ENCODE measurements around the gene CCNG2. TPM values are rescaled to one million over a fixed set of nuclear protein-coding genes. Genes with fewer than 3 reads are reported as not detected.

Gene CCNG2
- total and polyA plus RNA-seq, 10 of the 15 experiments (the other 5 are each of a cell fraction or from before 2014, with no cell fraction given): 1.9 to 70.6 (median 5.9) TPM

GRCh38 chr4:77154065-77154464, 2.9 kb upstream of the CCNG2 start:
- ChIA-PET POLR2A (interaction anchor here (0.6 to 5.6 kb wide), 7 partner anchors 10 to 77 kb away, joined by 3 to 47 read pairs (median 7); no protein-coding TSS in a partner anchor), SMC1A (ENCODE audit: uncharacterized antibody, unreplicated experiment) (interaction anchor here (0.7 to 11.8 kb wide), 14 partner anchors 10 to 147 kb away, joined by 3 to 177 read pairs (median 6); partner anchors contain the start of gene CCNI), CTCF (interaction anchor here (0.8 to 5.8 kb wide), 13 partner anchors 9 to 102 kb away, joined by 3 to 54 read pairs (median 5); no protein-coding TSS in a partner anchor), RAD21 (ENCODE audit: unreplicated experiment) (interaction anchor here (1.3 to 5.8 kb wide), 10 partner anchors 19 to 101 kb away, joined by 4 to 68 read pairs (median 10); partner anchors contain the start of gene CCNI)
- H2AFZ ChIP-seq (ENCODE audit: control insufficient read depth, low read depth, low read length): peak overlapping the region; percentile 55
- DNase-seq (ENCODE audit: low read depth, low spot score) (no peak), FAIRE-seq (no peak), ATAC-seq (no peak)
- H3K4me2 ChIP-seq (ENCODE audit: control insufficient read depth, insufficient read depth): peak overlapping the region; percentile 85; the same call in 1 of the 2 replicates
- H3K36me3 ChIP-seq (ENCODE audit: control insufficient read depth in 2 of 2, insufficient read depth in 2 of 2, low read length in 1 of 2): no peaks in the 10 kb centered on the region
- peaks cover 35% of the 10 kb centered on the region for H3K4me1 ChIP-seq (ENCODE audit: control insufficient read depth, insufficient read depth, low read length)
- no TSS peak for BruUV-seq (replicated peaks)
- in situ Hi-C loops (cut with MboI): no loop called here
- no peak overlapping the region for H3K4me3 ChIP-seq
- no peaks in the 10 kb centered on the region for H3K27me3 ChIP-seq (replicated peaks in 1 of 2; ENCODE audit: control insufficient read depth in 2 of 2, insufficient read depth in 2 of 2, low read length in 1 of 2)
- H4K20me1 ChIP-seq (ENCODE audit: control insufficient read depth, insufficient read depth): no peaks in the 10 kb centered on the region
- TF ChIP-seq ETV6 (conservative IDR thresholded peaks at IDR 0.05 in 1 of 2, IDR thresholded peaks at IDR 0.05 in 1 of 2; ENCODE audit: borderline replicate concordance in 1 of 2, low read depth in 1 of 2) (0 out of 4 replicates have a peak, but pooled peaks of 1 of the 2 experiments have one; percentile 11), FOXM1 (IDR thresholded peaks at IDR 0.05; ENCODE audit: low read depth, low read length) (no peak), BCLAF1 (IDR thresholded peaks at IDR 0.05) (no peak), TAF1 (IDR thresholded peaks at IDR 0.05; ENCODE audit: borderline replicate concordance, low read depth, low read length) (peak; percentile 45; the same call in 1 of the 2 replicates)
- intact Hi-C loops (cut with micrococcal nuclease; ENCODE audit: unreplicated experiment): no loop called here
- H3K27ac ChIP-seq (ENCODE audit: control insufficient read depth, insufficient read depth): no peak overlapping the region
- no peaks in the 10 kb centered on the region; the same call in 2 of the 3 replicates for H3K9me3 ChIP-seq (replicated peaks; ENCODE audit: control insufficient read depth, insufficient read depth, low read length)
- H3K79me2 ChIP-seq (ENCODE audit: control insufficient read depth, insufficient read depth, low read length): peaks cover 15% of the 10 kb centered on the region
- no peak overlapping the region for H3K9ac ChIP-seq (ENCODE audit: control insufficient read depth, insufficient read depth, low read length)

Measured in GM12878 (cell line).